ENCODE results near the gene COQ8A.

DNA sequence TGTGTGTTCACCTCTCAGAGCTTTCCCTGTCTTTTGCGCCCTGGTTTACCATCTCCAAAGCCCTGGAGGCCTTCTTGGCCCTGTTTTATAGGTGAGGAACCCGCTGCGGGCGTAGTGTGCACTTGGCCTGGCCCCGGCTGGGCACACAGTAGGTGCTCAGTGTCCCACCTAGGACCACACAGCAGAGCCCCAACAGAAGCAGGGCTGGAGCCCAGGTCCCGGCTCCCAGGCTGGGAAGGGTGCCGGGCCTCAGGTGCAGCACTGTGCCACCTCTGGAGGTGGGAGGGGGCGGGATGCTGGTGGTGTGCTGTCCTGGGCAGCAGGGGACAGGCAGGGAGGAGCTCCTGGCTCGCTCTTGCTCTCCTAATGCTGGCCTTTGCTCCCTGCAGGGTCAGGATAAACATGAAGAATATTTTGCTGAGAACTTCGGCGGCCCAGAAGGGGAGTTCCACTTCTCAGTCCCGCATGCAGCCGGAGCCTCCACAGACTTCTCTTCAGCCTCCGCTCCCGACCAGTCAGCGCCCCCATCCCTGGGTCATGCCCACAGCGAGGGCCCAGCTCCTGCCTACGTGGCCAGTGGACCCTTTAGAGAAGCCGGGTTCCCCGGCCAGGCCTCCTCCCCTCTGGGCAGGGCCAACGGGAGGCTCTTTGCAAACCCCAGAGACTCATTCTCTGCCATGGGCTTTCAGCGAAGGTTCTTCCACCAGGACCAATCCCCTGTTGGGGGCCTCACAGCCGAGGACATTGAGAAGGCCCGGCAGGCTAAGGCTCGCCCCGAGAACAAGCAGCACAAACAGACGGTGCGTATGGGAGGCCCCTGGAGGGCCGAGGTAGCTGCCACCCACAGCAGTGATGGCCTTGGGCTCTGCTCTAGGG, 24.8 kb downstream of the COQ8A start:
- TF ChIP-seq, protein P1, sequence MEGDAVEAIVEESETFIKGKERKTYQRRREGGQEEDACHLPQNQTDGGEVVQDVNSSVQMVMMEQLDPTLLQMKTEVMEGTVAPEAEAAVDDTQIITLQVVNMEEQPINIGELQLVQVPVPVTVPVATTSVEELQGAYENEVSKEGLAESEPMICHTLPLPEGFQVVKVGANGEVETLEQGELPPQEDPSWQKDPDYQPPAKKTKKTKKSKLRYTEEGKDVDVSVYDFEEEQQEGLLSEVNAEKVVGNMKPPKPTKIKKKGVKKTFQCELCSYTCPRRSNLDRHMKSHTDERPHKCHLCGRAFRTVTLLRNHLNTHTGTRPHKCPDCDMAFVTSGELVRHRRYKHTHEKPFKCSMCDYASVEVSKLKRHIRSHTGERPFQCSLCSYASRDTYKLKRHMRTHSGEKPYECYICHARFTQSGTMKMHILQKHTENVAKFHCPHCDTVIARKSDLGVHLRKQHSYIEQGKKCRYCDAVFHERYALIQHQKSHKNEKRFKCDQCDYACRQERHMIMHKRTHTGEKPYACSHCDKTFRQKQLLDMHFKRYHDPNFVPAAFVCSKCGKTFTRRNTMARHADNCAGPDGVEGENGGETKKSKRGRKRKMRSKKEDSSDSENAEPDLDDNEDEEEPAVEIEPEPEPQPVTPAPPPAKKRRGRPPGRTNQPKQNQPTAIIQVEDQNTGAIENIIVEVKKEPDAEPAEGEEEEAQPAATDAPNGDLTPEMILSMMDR (IDR thresholded peaks at IDR 0.05) = no peak
- TF ChIP-seq POLR2A (IDR thresholded peaks at IDR 0.05) = no peak
